Endothelial cell of umbilical vein (primary cell): ENCODE data around the gene RAD51B. TPM values are rescaled to one million over a fixed set of nuclear protein-coding genes. Genes with fewer than 3 reads are reported as not detected.

Experiments used
- BruUV-seq: library from RNA; stranded (reverse); fragments of 400-500 nt; replicated peaks from 2 replicates; lab custom pipeline; 2021; lab: Mats Ljungman, UMichigan
- CTCF ChIA-PET: fragments of 300-600, 350-600 bp; sonication (Branson Sonifier 250); formaldehyde crosslinking; loops from one replicate; lab custom pipeline; 2021; ENCODE audit warnings: antibody characterized with exemption, inconsistent platforms; lab: Charles Lee
- POLR2A ChIA-PET: fragments of 300-600, 350-600 bp; sonication (Branson Sonifier 250); formaldehyde crosslinking; loops from one replicate; lab custom pipeline; 2021; ENCODE audit warnings: antibody characterized with exemption, inconsistent platforms; lab: Charles Lee
- DNase-seq: peaks from one replicate; pipeline ENCODE4 v3.0.0-alpha.2; 2011; ENCODE audit warnings: low read depth, low spot score
- FAIRE-seq: peaks from 2 replicates; lab custom pipeline; 2011; peaks lifted over from hg19 to GRCh38; lab: Jason Lieb, UNC
- H2AFZ ChIP-seq: 2 replicates; pipeline ENCODE4 v1.6.0; 2012; ENCODE audit warnings: low read depth, low read length, control low read depth, inconsistent platforms
- H3K27ac ChIP-seq: 2 replicates; pipeline ENCODE4 v1.5.1; 2011; ENCODE audit warnings: low read depth, mild to moderate bottlenecking, control low read depth, low read length, moderate library complexity; ENCODE audit not compliant: insufficient read depth
- H3K27me3 ChIP-seq, 2 experiments: 2 replicates each; pipeline versions ENCODE4 v1.6.0 to v1.6.1; 2011; ENCODE audit warnings: low read length in 2 of 2, mixed read lengths in 1 of 2; ENCODE audit not compliant: control insufficient read depth in 2 of 2, insufficient read depth in 2 of 2
- H3K36me3 ChIP-seq, 2 experiments: 2 replicates in 1 of 2; 3 replicates in 1 of 2; pipeline ENCODE4 v1.5.1; 2011; ENCODE audit warnings: low read length in 2 of 2, mild to moderate bottlenecking in 1 of 2, moderate library complexity in 1 of 2; ENCODE audit not compliant: control insufficient read depth in 2 of 2, insufficient read depth in 2 of 2; ENCODE audit errors: extremely low read depth in 1 of 2
- H3K4me1 ChIP-seq: 3 replicates; pipeline ENCODE4 v1.5.1; 2011; ENCODE audit warnings: mild to moderate bottlenecking, low read length; ENCODE audit not compliant: control insufficient read depth, insufficient read depth; ENCODE audit errors: extremely low read depth
- H3K4me2 ChIP-seq: 2 replicates; pipeline ENCODE4 v1.6.1; 2011; ENCODE audit warnings: low read length, control low read depth, mixed read lengths; ENCODE audit not compliant: insufficient read depth
- H3K4me3 ChIP-seq, 3 experiments: fragments of 200-600 bp in 1 of 3; sonication (generic), shearing (Covaris generic) in 1 of 3; replicated peaks in 1 of 3; 2 replicates each; pipeline ENCODE4 v1.5.1; 2011 to 2016; ENCODE audit warnings: control low read depth in 3 of 3, low read length in 3 of 3, mild to moderate bottlenecking in 2 of 3, inconsistent platforms in 1 of 3, low read depth in 1 of 3, moderate library complexity in 1 of 3; ENCODE audit not compliant: insufficient read depth in 1 of 3
- H3K79me2 ChIP-seq: 2 replicates; pipeline ENCODE4 v1.6.0; 2012; ENCODE audit warnings: low read length, inconsistent platforms; ENCODE audit not compliant: control insufficient read depth, insufficient read depth
- H3K9ac ChIP-seq: replicated peaks from 2 replicates; pipeline ENCODE3; 2011; ENCODE audit warnings: low read length, control low read depth; ENCODE audit not compliant: insufficient read depth; ENCODE audit errors: extremely low read depth
- H3K9me1 ChIP-seq: replicated peaks from 3 replicates; pipeline ENCODE4 v1.6.0; 2011; ENCODE audit warnings: mild to moderate bottlenecking, low read length; ENCODE audit not compliant: control insufficient read depth, insufficient read depth; ENCODE audit errors: extremely low read depth
- H3K9me3 ChIP-seq: replicated peaks from 2 replicates; pipeline ENCODE4 v1.5.1; 2012; ENCODE audit warnings: low read length, inconsistent platforms; ENCODE audit not compliant: control insufficient read depth, insufficient read depth
- H4K20me1 ChIP-seq: replicated peaks from 2 replicates; pipeline ENCODE3; 2011; ENCODE audit warnings: mild to moderate bottlenecking, low read length; ENCODE audit not compliant: control insufficient read depth, insufficient read depth; ENCODE audit errors: extremely low read depth
- CTCF ChIP-seq, 2 donors: IDR thresholded peaks; 1 replicate in 1 of 2; 2 replicates in 1 of 2; pipeline ENCODE4 v1.5.1; 2011; ENCODE audit warnings: low read length in 2 of 2, mild to moderate bottlenecking in 2 of 2, moderate library complexity in 2 of 2, control low read depth in 1 of 2, inconsistent platforms in 1 of 2, low read depth in 1 of 2; ENCODE audit not compliant: insufficient read depth in 1 of 2; ENCODE audit errors: extremely low read depth in 1 of 2
- EZH2 ChIP-seq: IDR thresholded peaks from 2 replicates; pipeline ENCODE4 v1.6.1; 2012; ENCODE audit warnings: borderline replicate concordance, low read depth, mild to moderate bottlenecking, moderate library complexity, low read length, inconsistent platforms; ENCODE audit not compliant: severe bottlenecking
- FOS ChIP-seq: IDR thresholded peaks from 2 replicates; pipeline ENCODE4 v1.6.1; 2011; ENCODE audit warnings: mild to moderate bottlenecking, low read length, moderate library complexity, borderline replicate concordance; ENCODE audit not compliant: insufficient read depth
- GATA2 ChIP-seq: IDR thresholded peaks from 2 replicates; pipeline ENCODE4 v1.7.0; 2011; ENCODE audit warnings: low read depth, mild to moderate bottlenecking, moderate library complexity, mixed read lengths, low read length; ENCODE audit not compliant: insufficient read length, insufficient read depth
- JUN ChIP-seq: IDR thresholded peaks from 2 replicates; pipeline ENCODE4 v1.6.1; 2011; ENCODE audit warnings: borderline replicate concordance, low read depth; ENCODE audit not compliant: insufficient read length, insufficient read depth
- MAX ChIP-seq: IDR thresholded peaks from 2 replicates; pipeline ENCODE4 v1.6.1; 2011; ENCODE audit not compliant: insufficient read depth, insufficient read length
- MYC ChIP-seq: IDR thresholded peaks from one replicate; pipeline ENCODE4 v1.6.1; 2011; ENCODE audit warnings: mild to moderate bottlenecking, low read depth, low read length
- POLR2A ChIP-seq: IDR thresholded peaks from 2 replicates; pipeline ENCODE4 v1.6.1; 2012; ENCODE audit warnings: low read depth, mild to moderate bottlenecking, control low read depth, low read length
- POLR2AphosphoS5 ChIP-seq: IDR thresholded peaks from 2 replicates; pipeline ENCODE4 v1.6.1; 2012; ENCODE audit warnings: low read depth, mild to moderate bottlenecking, control low read depth, low read length, moderate library complexity; ENCODE audit not compliant: insufficient read depth
- dilution Hi-C: fragments of 300-500 bp; cut with MboI; formaldehyde crosslinking; loops from one replicate; pipeline ENCODE4 v1.15.0; 2019; ENCODE audit warnings: low sequenced_read_pairs; ENCODE audit not compliant: extremely low pct_ligation_motif_present
- intact Hi-C: fragments of 100-400 bp; cut with micrococcal nuclease; formaldehyde crosslinking; loops from one replicate; pipeline ENCODE4 v1.10.0; 2022
- polyA plus RNA-seq, 4 experiments: library from polyadenylated mRNA; depleted of rRNA in 3 of 4; stranded (reverse) in 3 of 4; unstranded in 1 of 4; fragments of >200 nt; gene quantifications; 2 replicates each; pipeline versions ENCODE4 v1.2.1 to v1.2.3, GENCODE V29; 2011 to 2012; ENCODE audit warnings: missing spikeins in 1 of 4
- total RNA-seq: library from RNA; stranded (reverse); gene quantifications from 2 replicates; pipeline ENCODE4 v1.2.3, GENCODE V29; 2021

Gene RAD51B
- total and polyA plus RNA-seq, 2 donors (not counting 3 experiments of a cell fraction or from before 2014, with no cell fraction given), result 3.9 to 19.0 TPM

GRCh38 chr14:68686205-68686465 is 866.6 kb downstream of the RAD51B start:
- TF ChIP-seq CTCF (IDR thresholded peaks at IDR 0.05; ENCODE audit: extremely low read depth in 1 of 2, insufficient read depth in 1 of 2, low read depth in 1 of 2, low read length in 2 of 2), result no peak
- TF ChIP-seq POLR2AphosphoS5, result no peak
- no peak for TF ChIP-seq JUN
- no peak for TF ChIP-seq EZH2
- TF ChIP-seq POLR2A, result no peak
- TF ChIP-seq FOS, result no peak
- TF ChIP-seq GATA2, result no peak
- TF ChIP-seq MAX, result no peak
- no peak for TF ChIP-seq MYC
- BruUV-seq, result no TSS peak
- Histone ChIP-seq H3K36me3 (no peaks in the 10 kb centered on the region), H3K4me2 (no peak overlapping the region), H3K4me1 (peaks cover 42% of the 10 kb centered on the region), H3K9me3 (no peaks in the 10 kb centered on the region), H3K27ac (no peak overlapping the region), H4K20me1 (no peaks in the 10 kb centered on the region), H3K79me2 (no peaks in the 10 kb centered on the region), H3K9ac (no peak overlapping the region), H3K4me3 (no peak overlapping the region), H3K27me3 (no peaks in the 10 kb centered on the region), H3K9me1 (no peaks in the 10 kb centered on the region), H2AFZ (no peak overlapping the region)
- intact Hi-C loops (loop anchor here (10.0 kb wide), 1 partner anchor 741 kb away; no protein-coding TSS in a partner anchor), dilution Hi-C loops (no loop called here)
- peak; percentile 31 for FAIRE-seq
- no peak for DNase-seq
- ChIA-PET POLR2A (no interaction called here), CTCF (interaction anchor here (0.8 to 1.9 kb wide), 3 partner anchors 8 to 102 kb away, joined by 3 to 8 read pairs (median 3); no protein-coding TSS in a partner anchor)
